SK-N-SH treated with all-trans-retinoic acid at 6 μM for 48 hours (cell line): ENCODE results near the gene AGAP1.

Source experiments
- ATAC-seq: fragments of 200-7000 bp; cut with Tn5 transposase; 3 replicates; pipeline ENCODE4 v1.9.1; 2020; ENCODE audit warnings: mild to moderate bottlenecking, moderate library complexity
- ARNTL ChIP-seq: fragments of 450-650 bp; formaldehyde crosslinking; IDR thresholded peaks from 2 replicates; pipeline ENCODE4 v1.5.0; 2020; ENCODE audit warnings: low read depth, mild to moderate bottlenecking, moderate library complexity, borderline replicate concordance
- BACH2 ChIP-seq: fragments of 250-450 bp; sonication (Bioruptor Pico); IDR thresholded peaks from 2 replicates; pipeline ENCODE4 v1.9.0; 2021; ENCODE audit warnings: mild to moderate bottlenecking, borderline replicate concordance
- CREB5 ChIP-seq: fragments of 250-450 bp; sonication (Bioruptor Pico); IDR thresholded peaks from 2 replicates; pipeline ENCODE4 v1.5.1; 2020; ENCODE audit warnings: low read depth, mild to moderate bottlenecking, moderate library complexity
- CSDC2 ChIP-seq: fragments of 250-450 bp; sonication (Bioruptor Pico); IDR thresholded peaks from 2 replicates; pipeline ENCODE4 v1.5.0; 2020; ENCODE audit warnings: mild to moderate bottlenecking, moderate library complexity
- ESRRG ChIP-seq: fragments of 250-450 bp; sonication (Bioruptor Pico); IDR thresholded peaks from 2 replicates; pipeline ENCODE4 v1.6.1; 2021; ENCODE audit warnings: mild to moderate bottlenecking
- ISL1 ChIP-seq: fragments of 250-450 bp; sonication (Bioruptor Pico); IDR thresholded peaks from 2 replicates; pipeline ENCODE4 v2.1.2; 2022; ENCODE audit warnings: mild to moderate bottlenecking, moderate library complexity
- OSR1 ChIP-seq: fragments of 250-450 bp; sonication (Bioruptor Pico); IDR thresholded peaks from 2 replicates; pipeline ENCODE4 v1.8.0; 2022; ENCODE audit warnings: moderate library complexity, mild to moderate bottlenecking, inconsistent platforms
- POU6F1 ChIP-seq: fragments of 250-450 bp; sonication (Bioruptor Pico); IDR thresholded peaks from 2 replicates; pipeline ENCODE4 v1.8.0; 2021; ENCODE audit warnings: low read depth, mild to moderate bottlenecking, moderate library complexity, borderline replicate concordance
- PPARA ChIP-seq: fragments of 250-450 bp; sonication (Bioruptor Pico); IDR thresholded peaks from 2 replicates; pipeline ENCODE4 v1.5.0; 2020; ENCODE audit warnings: mild to moderate bottlenecking, borderline replicate concordance
- RARB ChIP-seq: fragments of 250-450 bp; sonication (Bioruptor Pico); IDR thresholded peaks from 2 replicates; pipeline ENCODE4 v1.8.0; 2021; ENCODE audit warnings: mild to moderate bottlenecking, moderate library complexity
- TCF4 ChIP-seq: fragments of 250-450 bp; sonication (Bioruptor Pico); IDR thresholded peaks from 2 replicates; pipeline ENCODE4 v1.8.0; 2021; ENCODE audit warnings: mild to moderate bottlenecking, moderate library complexity, borderline replicate concordance
- TOX ChIP-seq: fragments of 250-450 bp; sonication (Bioruptor Pico); IDR thresholded peaks from 2 replicates; pipeline ENCODE4 v1.8.0; 2021; ENCODE audit warnings: mild to moderate bottlenecking, moderate library complexity, borderline replicate concordance
- ZC3H10 ChIP-seq: fragments of 250-450 bp; sonication (Bioruptor Pico); IDR thresholded peaks from 2 replicates; pipeline ENCODE4 v1.5.1; 2021; ENCODE audit warnings: mild to moderate bottlenecking, moderate library complexity
- ZFP3 ChIP-seq: fragments of 250-450 bp; sonication (Bioruptor Pico); IDR thresholded peaks from 2 replicates; pipeline ENCODE4 v1.5.0; 2020; ENCODE audit warnings: mild to moderate bottlenecking, moderate library complexity
- ZFP30 ChIP-seq: fragments of 450-650 bp; formaldehyde crosslinking; IDR thresholded peaks from 2 replicates; pipeline ENCODE4 v1.5.0; 2022; ENCODE audit warnings: mild to moderate bottlenecking, moderate library complexity
- ZNF70 ChIP-seq: fragments of 450-650 bp; formaldehyde crosslinking; IDR thresholded peaks from 2 replicates; pipeline ENCODE4 v1.5.0; 2020; ENCODE audit warnings: mild to moderate bottlenecking, moderate library complexity
- ZNF8 ChIP-seq: fragments of 450-650 bp; formaldehyde crosslinking; IDR thresholded peaks from 2 replicates; pipeline ENCODE4 v1.5.0; 2020; ENCODE audit warnings: mild to moderate bottlenecking, moderate library complexity
- TF ChIP-seq, protein P1 (sequence below): fragments of 250-450 bp; sonication (Bioruptor Pico); IDR thresholded peaks from 2 replicates; pipeline ENCODE4 v1.5.0; 2020; ENCODE audit warnings: mild to moderate bottlenecking, moderate library complexity
- TF ChIP-seq, protein P2 (sequence below): fragments of 250-450 bp; sonication (Bioruptor Pico); IDR thresholded peaks from 2 replicates; pipeline ENCODE4 v1.5.1; 2021; ENCODE audit warnings: mild to moderate bottlenecking, moderate library complexity

Gene AGAP1

GRCh38 chr2:236028066-236028465 lies 534.2 kb downstream of the AGAP1 start:
- TF ChIP-seq ZNF8 (CRISPR knock-in tag) (no peak), TCF4 (CRISPR knock-in tag) (no peak)
- no peak for ATAC-seq

- no peak for ATAC-seq
- no peak for TF ChIP-seq ISL1
- TF ChIP-seq ZC3H10 (CRISPR knock-in tag) = no peak
- TF ChIP-seq RARB = no peak
- no peak for TF ChIP-seq ZFP30 (CRISPR knock-in tag)
- TF ChIP-seq, protein P1, sequence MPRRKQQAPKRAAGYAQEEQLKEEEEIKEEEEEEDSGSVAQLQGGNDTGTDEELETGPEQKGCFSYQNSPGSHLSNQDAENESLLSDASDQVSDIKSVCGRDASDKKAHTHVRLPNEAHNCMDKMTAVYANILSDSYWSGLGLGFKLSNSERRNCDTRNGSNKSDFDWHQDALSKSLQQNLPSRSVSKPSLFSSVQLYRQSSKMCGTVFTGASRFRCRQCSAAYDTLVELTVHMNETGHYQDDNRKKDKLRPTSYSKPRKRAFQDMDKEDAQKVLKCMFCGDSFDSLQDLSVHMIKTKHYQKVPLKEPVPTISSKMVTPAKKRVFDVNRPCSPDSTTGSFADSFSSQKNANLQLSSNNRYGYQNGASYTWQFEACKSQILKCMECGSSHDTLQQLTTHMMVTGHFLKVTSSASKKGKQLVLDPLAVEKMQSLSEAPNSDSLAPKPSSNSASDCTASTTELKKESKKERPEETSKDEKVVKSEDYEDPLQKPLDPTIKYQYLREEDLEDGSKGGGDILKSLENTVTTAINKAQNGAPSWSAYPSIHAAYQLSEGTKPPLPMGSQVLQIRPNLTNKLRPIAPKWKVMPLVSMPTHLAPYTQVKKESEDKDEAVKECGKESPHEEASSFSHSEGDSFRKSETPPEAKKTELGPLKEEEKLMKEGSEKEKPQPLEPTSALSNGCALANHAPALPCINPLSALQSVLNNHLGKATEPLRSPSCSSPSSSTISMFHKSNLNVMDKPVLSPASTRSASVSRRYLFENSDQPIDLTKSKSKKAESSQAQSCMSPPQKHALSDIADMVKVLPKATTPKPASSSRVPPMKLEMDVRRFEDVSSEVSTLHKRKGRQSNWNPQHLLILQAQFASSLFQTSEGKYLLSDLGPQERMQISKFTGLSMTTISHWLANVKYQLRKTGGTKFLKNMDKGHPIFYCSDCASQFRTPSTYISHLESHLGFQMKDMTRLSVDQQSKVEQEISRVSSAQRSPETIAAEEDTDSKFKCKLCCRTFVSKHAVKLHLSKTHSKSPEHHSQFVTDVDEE (CRISPR knock-in tag) = no peak
- TF ChIP-seq ZFP3 (CRISPR knock-in tag) = no peak
- TF ChIP-seq BACH2 = no peak
- TF ChIP-seq ZNF70 (CRISPR knock-in tag) = no peak
- TF ChIP-seq CSDC2 (CRISPR knock-in tag) = no peak
- no peak for TF ChIP-seq TOX (CRISPR knock-in tag)
These were observed 539.6 kb downstream of the AGAP1 start for GRCh38 chr2:236033462-236033861.

DNA sequence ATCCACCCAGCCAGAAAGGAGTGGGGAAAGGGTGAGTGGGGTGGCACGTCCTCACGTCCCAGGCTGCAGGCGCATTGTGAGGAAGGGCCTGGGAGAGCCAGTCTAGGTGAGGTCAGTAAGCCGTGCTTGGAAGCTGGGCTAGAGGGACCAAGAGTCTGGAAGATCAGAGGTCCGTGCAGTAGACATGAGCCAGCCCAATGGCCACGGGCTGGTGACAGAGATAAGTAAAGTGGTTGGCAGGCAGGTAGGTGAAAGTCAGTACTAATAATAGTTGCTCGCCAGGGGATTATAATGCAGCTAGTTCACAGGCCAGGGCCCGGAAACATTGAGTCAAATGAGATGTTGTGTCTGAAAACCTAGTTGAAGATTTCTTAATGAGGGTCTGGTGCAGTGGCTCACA lies 541.1 kb downstream of the AGAP1 start:
- TF ChIP-seq OSR1 (CRISPR knock-in tag) = no peak
- TF ChIP-seq CREB5 (CRISPR knock-in tag) = no peak
- TF ChIP-seq, protein P2, sequence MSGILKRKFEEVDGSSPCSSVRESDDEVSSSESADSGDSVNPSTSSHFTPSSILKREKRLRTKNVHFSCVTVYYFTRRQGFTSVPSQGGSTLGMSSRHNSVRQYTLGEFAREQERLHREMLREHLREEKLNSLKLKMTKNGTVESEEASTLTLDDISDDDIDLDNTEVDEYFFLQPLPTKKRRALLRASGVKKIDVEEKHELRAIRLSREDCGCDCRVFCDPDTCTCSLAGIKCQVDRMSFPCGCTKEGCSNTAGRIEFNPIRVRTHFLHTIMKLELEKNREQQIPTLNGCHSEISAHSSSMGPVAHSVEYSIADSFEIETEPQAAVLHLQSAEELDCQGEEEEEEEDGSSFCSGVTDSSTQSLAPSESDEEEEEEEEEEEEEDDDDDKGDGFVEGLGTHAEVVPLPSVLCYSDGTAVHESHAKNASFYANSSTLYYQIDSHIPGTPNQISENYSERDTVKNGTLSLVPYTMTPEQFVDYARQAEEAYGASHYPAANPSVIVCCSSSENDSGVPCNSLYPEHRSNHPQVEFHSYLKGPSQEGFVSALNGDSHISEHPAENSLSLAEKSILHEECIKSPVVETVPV (CRISPR knock-in tag) = no peak
- TF ChIP-seq ESRRG (CRISPR knock-in tag) = no peak
- TF ChIP-seq RARB = no peak
- no peak for TF ChIP-seq ZFP3 (CRISPR knock-in tag)
- no peak for TF ChIP-seq ZFP30 (CRISPR knock-in tag)
- no peak for TF ChIP-seq ZC3H10 (CRISPR knock-in tag)
- TF ChIP-seq ZNF70 (CRISPR knock-in tag) = no peak
- TF ChIP-seq, protein P1 (CRISPR knock-in tag) = no peak
- TF ChIP-seq PPARA (CRISPR knock-in tag) = no peak
- TF ChIP-seq ARNTL = no peak
- ATAC-seq = no peak

GRCh38 chr2:236036045-236036444 lies 542.2 kb downstream of the AGAP1 start:
- ATAC-seq = peak; percentile 36; the same call in 1 of the 3 replicates
- peak; percentile 59; the same call in 1 of the 2 replicates for TF ChIP-seq CREB5 (CRISPR knock-in tag)
- TF ChIP-seq ZNF8 (CRISPR knock-in tag) = 0 out of 2 replicates have a peak, but pooled peaks have one; percentile 19
- TF ChIP-seq ZFP30 (CRISPR knock-in tag) = no peak
- TF ChIP-seq, protein P1 (CRISPR knock-in tag) = peak; percentile 90; the same call in 1 of the 2 replicates
- no peak for TF ChIP-seq POU6F1
- peak; percentile 80; the same call in 1 of the 2 replicates for TF ChIP-seq ZFP3 (CRISPR knock-in tag)
- peak; percentile 65; the same call in 1 of the 2 replicates for TF ChIP-seq TCF4 (CRISPR knock-in tag)
